Kidney epithelial cell (primary cell): ENCODE data around the gene PAPPA2. TPM values are rescaled to one million over a fixed set of nuclear protein-coding genes. Genes with fewer than 3 reads are reported as not detected.

ENCODE experiments used
- DNase-seq: peaks from one replicate; pipeline ENCODE4 v3.0.0-alpha.2; 2010; ENCODE audit warnings: low read depth
- H3K27me3 ChIP-seq: 2 replicates; pipeline ENCODE4 v1.6.0; 2011; ENCODE audit warnings: low read length; ENCODE audit not compliant: control insufficient read depth, insufficient read depth
- H3K36me3 ChIP-seq: 2 replicates; pipeline ENCODE4 v1.5.1; 2011; ENCODE audit warnings: low read length; ENCODE audit not compliant: control insufficient read depth, insufficient read depth
- H3K4me3 ChIP-seq: 2 replicates; pipeline ENCODE4 v1.5.1; 2011; ENCODE audit warnings: low read depth, mild to moderate bottlenecking, control low read depth, low read length
- CTCF ChIP-seq: IDR thresholded peaks from 2 replicates; pipeline ENCODE4 v1.5.1; 2011; ENCODE audit warnings: mild to moderate bottlenecking, moderate library complexity, low read length, control low read depth, inconsistent platforms; ENCODE audit not compliant: insufficient read depth, poor library complexity, severe bottlenecking
- total RNA-seq: library from RNA; depleted of rRNA; stranded (reverse); fragments of >200 nt; gene quantifications from 2 replicates; pipeline ENCODE4 v1.2.3, GENCODE V29; 2015

PAPPA2 gene
- total RNA-seq, 1 donor from 2014 or later: 6.9 TPM

GRCh38 chr1:176801514-176802020 lies 338.6 kb downstream of the PAPPA2 start:
- TF ChIP-seq CTCF: no peak
- Histone ChIP-seq H3K27me3 (no peaks in the 10 kb centered on the region), H3K4me3 (no peak overlapping the region), H3K36me3 (no peaks in the 10 kb centered on the region)
- DNase-seq: no peak

DNA sequence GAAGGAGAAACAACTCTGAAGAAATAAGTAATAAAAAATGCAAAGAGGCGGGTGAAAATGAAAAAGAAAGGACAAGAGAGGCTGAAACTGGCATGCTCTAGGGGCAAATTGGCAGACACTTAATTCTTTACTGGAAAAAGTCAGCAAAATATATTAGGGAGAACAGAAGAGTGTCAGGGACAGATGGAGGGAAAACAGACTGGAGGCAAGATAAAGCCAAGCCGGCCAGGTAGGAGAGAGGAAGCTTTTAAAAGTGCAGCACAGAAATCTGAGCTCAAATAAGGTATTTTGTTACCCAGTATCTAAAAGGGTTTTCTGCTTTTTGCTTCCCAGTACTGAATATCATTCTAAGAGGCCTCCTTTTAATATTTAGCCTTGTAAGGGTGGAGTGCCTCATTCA lies 339.3 kb downstream of the PAPPA2 start:
- H3K4me3 ChIP-seq: no peak overlapping the region
- no peaks in the 10 kb centered on the region for H3K36me3 ChIP-seq
- no peaks in the 10 kb centered on the region for H3K27me3 ChIP-seq
- no peak for TF ChIP-seq CTCF
- DNase-seq: no peak

GRCh38 chr1:176803042-176803441 lies 340.1 kb downstream of the PAPPA2 start:
- TF ChIP-seq CTCF: no peak
- Histone ChIP-seq H3K36me3 (no peaks in the 10 kb centered on the region), H3K27me3 (no peaks in the 10 kb centered on the region), H3K4me3 (no peak overlapping the region)
- DNase-seq: no peak

- TF ChIP-seq CTCF: no peak
- Histone ChIP-seq H3K36me3 (no peaks in the 10 kb centered on the region), H3K27me3 (no peaks in the 10 kb centered on the region), H3K4me3 (no peak overlapping the region)
- no peak for DNase-seq
Measured at GRCh38 chr1:176803596-176803995, 340.6 kb downstream of the PAPPA2 start.

GRCh38 chr1:176809292-176809691 lies 346.3 kb downstream of the PAPPA2 start:
- Histone ChIP-seq H3K36me3 (no peaks in the 10 kb centered on the region), H3K27me3 (no peaks in the 10 kb centered on the region)
- TF ChIP-seq CTCF: no peak

GRCh38 chr1:176811511-176812288 lies 348.7 kb downstream of the PAPPA2 start:
- TF ChIP-seq CTCF: no peak
- no peaks in the 10 kb centered on the region for H3K27me3 ChIP-seq
- no peaks in the 10 kb centered on the region for H3K36me3 ChIP-seq
- H3K4me3 ChIP-seq: no peak overlapping the region
- DNase-seq: no peak

More at GRCh38 chr1:176809292-176809691, 346.3 kb downstream of the PAPPA2 start:
- H3K4me3 ChIP-seq: no peak overlapping the region
- no peak for DNase-seq
